ENCODE measurements around the gene SERPIND1.
"Not testable (repeated sequence)": the region's sequence is repeated elsewhere in the genome, so short reads cannot be mapped to it uniquely, and the experiment has no call there.

SERPIND1 gene

DNA sequence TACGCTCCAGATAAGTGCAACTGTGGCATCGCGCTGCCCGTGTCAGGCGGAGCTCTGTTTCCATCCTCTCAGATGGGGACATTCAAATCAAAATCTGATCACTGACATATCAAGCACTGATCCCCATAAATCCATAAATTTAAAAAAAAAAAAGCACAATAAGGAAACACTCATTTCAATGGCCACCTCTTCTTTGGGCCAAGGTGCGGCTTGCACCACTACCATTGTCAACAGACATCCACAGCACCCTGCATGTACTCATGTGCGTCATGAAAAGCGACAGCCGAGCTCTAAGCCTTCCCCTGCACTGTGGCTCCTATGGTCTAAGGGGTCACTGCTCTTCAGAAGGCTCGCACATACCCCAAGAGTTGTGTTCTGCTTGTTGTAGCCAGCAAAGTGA lies 26.7 kb upstream of the SERPIND1 start:
- DNase-seq = no peak

GRCh38 chr22:20748082-20748481 lies 25.8 kb upstream of the SERPIND1 start:
- DNase-seq = no peak

DNA sequence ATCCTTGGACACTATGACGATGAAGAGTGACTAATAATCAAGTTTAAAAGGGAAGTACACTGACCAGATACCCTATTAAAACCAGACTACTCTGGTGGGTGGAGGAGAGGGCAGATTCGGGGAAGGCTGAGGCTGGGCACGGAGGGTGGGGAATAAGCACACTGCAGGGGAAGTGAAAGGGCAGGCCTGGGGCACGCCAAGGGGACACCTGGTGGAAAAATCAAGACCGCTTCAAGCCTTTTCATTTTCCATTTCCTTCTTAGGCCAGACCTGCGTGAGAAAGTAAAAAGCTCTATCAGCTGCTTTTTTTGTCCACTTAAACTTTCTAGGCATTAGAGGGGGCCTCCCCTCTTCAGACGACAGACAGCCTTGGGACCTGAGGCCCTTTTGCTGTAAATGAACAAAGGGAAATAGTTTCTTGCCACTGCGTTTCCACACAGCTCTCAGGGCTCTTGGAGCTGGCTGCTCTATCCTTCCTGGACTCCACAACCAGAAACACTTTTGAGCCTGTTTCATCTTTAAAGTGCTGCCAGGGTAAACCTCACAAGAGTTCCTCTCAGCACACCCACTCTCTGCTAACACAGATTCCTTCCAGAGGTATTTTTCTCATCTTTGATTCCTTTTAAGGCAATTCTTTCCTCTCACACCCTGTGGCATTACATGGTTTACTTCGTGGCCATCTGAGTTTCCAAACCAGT lies 25.0 kb upstream of the SERPIND1 start:
- DNase-seq = no peak

GRCh38 chr22:20749453-20749852 lies 24.5 kb upstream of the SERPIND1 start:
- DNase-seq = no peak

- DNase-seq = no peak
Measured at GRCh38 chr22:20750461-20751184, 23.3 kb upstream of the SERPIND1 start.

DNA sequence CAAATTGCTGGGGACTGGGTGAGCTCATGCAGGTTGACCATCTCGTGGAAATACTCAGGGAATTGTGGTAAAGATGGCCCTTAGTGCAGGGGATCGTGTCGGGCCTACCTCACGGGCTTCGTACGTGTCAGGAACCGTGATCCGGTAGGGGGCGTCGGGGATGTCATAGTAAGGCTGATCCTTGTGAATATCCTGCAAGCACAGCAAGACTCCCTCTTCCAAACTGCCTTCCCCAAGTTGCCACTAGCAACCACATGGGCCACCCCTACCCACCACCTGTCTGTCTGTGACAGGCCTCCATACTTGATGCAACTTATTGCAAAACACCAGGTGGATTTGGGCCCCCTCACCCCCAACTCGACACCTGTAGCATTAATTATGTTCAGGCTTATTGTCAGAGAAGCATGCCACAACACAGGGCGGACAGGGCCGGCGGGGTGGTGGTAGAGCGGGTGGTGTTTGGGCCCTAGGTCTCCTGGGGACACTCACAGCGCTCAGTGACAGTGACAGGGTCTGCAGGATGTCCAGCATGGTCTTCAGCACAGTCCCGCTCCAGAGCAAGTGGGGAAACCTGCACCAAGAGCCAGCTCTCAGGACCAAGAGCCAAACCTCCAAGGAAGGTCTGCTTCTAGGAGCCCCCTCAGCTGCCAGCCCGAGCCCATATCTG lies 22.6 kb upstream of the SERPIND1 start:
- DNase-seq = no peak

DNA sequence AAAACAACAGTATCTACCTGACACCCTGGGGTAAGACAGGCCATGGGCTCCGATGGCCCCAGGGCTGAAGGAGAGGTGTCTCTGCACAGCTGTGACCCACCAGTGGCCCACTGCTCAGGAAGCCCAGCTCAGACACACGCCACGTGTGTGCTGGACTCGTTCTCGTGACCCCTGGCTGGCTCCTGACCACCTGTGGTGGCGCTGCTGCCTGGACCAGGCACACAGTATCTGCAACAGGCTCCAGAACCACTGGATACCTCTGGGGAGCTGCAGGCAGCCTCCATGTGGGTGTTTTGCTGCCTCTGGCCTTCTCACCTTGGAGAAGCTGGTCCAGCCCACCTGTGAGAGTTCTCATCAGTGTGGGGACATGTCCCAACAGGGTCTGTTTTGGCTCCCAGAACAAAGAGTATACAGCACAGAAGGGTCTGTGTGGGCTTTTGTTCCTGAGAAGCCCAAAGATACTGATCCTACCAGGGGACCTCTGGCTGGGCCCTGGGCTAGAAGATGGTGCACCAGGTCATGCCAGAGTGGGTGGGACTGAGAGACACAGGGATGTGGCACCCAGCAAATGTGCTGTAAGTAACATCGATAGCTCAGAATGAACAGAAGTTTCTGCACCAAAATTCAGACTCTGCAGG lies 21.7 kb upstream of the SERPIND1 start:
- DNase-seq = no peak

DNA sequence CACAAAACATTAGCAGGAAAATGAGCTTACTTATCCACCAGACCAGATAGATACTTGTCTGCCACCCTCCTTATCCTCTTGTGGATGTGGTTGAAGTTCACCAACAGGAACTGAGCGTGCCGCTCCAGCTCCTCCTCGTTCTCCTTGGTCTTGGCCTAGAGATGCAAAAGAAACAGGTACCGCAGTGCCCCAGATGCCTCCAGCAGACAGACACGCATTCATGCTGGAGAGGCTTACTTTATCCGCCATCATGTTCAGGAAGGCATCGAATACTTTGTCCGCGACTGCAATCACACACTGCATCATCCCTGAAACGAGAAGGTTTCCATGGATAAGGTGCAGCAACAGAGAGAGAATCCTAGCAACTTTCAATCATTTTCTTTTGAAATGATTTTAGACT lies 21.0 kb upstream of the SERPIND1 start:
- DNase-seq = no peak

GRCh38 chr22:20756846-20757245 lies 17.1 kb upstream of the SERPIND1 start:
- DNase-seq = no peak

DNA sequence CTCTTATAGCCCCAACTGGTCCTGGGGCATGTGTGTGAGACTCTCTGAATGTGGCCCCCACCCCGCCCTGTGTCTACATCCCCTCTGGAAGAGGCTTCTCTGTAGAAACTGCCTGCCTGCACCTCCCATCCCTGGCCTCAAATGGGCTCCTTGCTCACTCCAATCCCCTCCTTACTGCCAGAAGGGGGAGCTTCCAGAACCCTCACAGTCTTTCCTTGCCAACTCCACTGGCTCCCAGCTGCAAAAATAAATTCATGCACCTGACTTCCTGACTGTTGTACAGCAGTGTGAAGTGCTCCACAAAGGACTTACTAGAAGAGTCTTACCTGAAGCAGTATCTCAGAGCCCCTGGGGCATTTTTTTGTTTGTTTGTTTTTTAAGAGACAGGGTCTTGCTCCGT lies 15.2 kb upstream of the SERPIND1 start:
- no peak for DNase-seq

DNA sequence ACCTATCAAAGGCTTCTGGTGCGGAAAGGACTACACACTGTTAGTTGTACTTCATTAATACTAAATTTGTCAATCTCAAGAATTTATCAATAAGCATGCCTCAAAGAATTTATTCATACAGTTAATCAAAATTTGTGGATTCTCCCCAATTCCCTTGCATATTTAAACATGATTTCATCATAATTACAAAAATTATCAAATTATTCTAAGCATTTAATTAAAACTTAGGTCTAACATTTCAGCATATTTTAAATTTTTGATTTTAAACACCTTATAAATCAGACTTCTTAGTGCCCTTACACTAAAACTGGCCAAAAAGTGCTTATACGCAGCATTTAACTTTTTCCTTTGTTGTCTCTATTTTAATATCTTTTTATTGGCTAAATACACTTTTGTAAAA lies 13.8 kb upstream of the SERPIND1 start:
- DNase-seq = no peak

DNA sequence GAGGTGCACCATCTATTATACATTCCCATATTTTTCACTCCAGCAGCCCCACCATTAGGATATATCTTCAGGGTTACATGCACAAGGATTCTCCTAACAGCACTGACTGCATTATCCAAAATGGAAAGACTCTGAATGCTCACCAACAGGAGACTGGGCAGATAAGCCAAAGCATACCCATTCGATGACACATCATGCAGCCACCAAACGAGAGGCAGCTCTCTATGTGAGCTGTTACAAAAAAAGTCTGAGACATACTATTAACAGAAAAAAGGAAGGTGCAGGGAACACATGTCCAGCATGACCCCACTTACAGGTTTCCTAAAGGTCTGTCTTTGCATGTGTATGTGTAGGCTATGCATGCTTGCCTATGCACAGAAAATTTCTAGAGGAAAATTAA lies 12.4 kb upstream of the SERPIND1 start:
- DNase-seq = no peak

DNA sequence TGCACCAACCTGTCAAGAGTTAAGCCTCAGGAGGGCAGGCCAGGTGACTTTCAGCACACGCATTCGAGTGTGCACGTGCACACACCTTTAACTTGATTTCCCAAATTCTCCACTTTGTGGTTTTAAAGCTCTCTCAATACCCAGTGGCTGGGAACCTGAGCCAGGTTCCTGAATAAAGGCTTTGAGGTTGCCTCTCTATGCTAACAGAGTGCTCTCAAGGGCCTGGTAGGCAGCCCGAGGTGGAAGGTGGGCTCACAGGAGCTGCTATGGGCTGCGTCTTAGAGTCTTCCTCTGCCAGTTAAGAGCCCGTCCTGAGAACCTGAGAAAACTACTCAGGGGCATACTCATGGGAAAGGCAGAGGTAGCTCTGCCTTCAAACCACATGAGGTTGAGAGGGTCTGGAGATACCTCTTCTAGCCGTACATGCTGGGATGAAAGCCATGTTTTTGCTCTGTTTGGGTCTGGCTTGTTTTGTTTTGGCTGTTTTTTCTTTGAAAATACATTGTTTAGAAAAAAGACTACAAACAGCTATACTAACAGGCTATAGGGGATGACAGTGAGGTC lies 11.6 kb upstream of the SERPIND1 start:
- no peak for DNase-seq

GRCh38 chr22:20763630-20764470 lies 10.1 kb upstream of the SERPIND1 start:
- no peak for DNase-seq

DNA sequence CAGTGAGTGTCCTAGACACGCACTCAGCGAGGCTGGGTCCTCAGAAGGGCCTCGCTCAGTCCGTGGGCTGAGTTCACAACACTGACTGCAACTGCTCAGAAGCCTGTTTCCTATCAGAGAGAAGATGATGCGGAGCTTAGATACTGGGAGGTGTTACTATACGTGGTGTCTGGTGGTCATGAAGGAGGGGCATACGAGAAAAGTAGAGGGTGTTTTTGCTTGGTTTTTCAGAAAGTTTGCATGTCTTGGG lies 9.5 kb upstream of the SERPIND1 start:
- DNase-seq = no peak

- DNase-seq = no peak
Measured at GRCh38 chr22:20764729-20765128, 9.2 kb upstream of the SERPIND1 start.

DNA sequence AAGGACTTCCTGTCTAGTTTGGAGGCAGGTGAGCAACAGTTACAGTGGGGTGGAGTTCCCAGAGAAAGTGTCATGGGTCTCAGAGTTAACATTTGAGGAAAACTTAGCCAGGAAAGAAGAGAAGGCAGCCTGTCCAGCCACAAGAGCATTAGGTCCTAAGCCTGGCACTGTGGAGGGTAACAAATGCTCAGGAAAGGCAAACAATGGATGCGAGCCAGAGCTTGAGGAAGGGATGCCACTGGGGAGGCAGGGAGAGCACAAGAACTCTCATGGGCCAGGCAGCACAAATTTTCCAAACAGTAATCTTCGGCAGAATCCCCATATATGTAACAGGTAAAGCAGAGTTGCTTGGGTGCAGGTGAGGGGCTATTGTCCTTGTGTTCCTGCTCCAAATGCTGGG lies 8.0 kb upstream of the SERPIND1 start:
- DNase-seq = no peak

GRCh38 chr22:20766530-20766929 lies 7.4 kb upstream of the SERPIND1 start:
- DNase-seq = no peak

DNA sequence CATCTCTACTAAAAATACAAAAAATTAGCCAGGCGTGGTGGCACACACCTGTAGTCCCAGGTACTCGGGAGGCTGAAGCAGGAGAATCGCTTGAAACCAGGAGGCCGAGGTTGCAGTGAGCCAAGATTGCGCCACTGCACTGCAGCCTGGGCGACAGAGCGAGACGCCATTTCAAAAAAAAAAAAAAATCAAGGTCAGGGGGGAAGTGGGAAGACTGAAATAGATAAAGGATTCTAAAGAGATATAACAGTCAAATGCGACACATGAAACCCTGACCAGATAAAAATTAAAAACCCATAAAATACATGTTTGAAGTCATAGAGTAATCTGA lies 4.5 kb upstream of the SERPIND1 start:
- not testable (repeated sequence) for DNase-seq

GRCh38 chr22:20771918-20772625 lies 1.8 kb upstream of the SERPIND1 start:
- no peak for DNase-seq

GRCh38 chr22:20774882-20775281 lies 969 bp downstream of the SERPIND1 start:
- DNase-seq = no peak

GRCh38 chr22:20775342-20775895 lies 1.5 kb downstream of the SERPIND1 start:
- DNase-seq = no peak
